Measurements from ENCODE around the gene ARMC2.

- TF ChIP-seq CTCF (conservative IDR thresholded peaks at IDR 0.05; ENCODE audit: low read length) (no peak), EZH2phosphoT487 (IDR thresholded peaks at IDR 0.05; ENCODE audit: borderline replicate concordance, low read depth, low read length) (no peak)
Measured at GRCh38 chr6:109021870-109022269, 173.6 kb downstream of the ARMC2 start.

Data from OCI-LY7 (cell line).